HG03280 (cell line): ENCODE results near the gene SLC16A11.
"Not testable (repeated sequence)": the region's sequence is repeated elsewhere in the genome, so short reads cannot be mapped to it uniquely, and the experiment has no call there.

Experiments used
- ATAC-seq: cut with Tn5 transposase; IDR thresholded peaks from one replicate; pipeline ENCODE4 v1.9.1; 2021; ENCODE audit warnings: mild to moderate bottlenecking, moderate library complexity; ENCODE audit not compliant: unreplicated experiment

Gene SLC16A11

DNA sequence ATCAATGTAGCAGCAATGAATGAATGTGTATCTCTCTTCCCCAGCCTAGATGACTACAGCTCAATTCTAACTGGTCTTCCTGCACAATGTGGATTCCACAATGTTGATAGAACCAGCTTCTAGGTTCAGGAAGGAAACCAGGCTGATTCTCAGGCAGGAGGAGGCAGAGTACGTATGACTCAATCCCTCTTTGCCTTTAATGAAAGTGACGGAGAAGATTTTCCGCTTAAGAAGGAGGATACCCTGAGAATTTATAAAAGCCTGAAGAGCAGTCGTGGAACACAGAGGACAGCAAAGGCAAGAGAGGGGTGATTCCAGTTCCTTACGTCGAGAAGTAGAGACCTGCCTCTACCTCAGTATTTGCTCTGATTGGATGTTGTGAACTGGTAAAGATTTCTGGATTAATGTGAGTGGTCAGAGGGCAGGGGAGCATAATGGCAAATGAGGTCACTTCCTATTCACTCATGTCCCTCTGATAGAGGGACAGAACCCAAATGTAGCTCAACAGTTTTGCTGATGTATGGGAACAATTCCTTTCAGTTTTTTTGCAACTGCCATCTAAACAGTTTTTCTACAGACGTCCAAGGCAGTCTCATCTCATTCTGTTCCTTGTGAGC is 15.0 kb upstream of the SLC16A11 start:
- ATAC-seq = no peak

DNA sequence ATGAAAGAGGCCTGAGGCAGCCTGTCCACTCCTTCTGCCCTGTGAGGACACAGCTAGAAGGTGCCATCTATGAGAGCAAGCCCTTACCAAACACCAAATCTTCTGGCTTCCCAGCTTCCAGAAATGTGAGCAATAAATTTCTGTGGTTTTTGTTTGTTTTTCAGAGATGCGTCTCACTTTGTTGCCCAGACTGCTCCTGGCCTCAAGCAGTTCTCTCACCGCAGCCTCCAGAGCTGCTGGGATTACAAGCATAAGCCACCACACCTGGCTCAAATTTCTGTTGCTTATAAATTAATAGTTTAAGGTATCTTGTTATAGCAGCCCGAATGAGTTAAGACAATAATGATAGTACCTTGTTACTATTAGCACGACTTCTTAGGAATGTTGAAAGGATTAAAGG is 12.5 kb upstream of the SLC16A11 start:
- ATAC-seq = no peak

GRCh38 chr17:7050583-7050982 is 6.7 kb upstream of the SLC16A11 start:
- ATAC-seq = not testable (repeated sequence)

DNA sequence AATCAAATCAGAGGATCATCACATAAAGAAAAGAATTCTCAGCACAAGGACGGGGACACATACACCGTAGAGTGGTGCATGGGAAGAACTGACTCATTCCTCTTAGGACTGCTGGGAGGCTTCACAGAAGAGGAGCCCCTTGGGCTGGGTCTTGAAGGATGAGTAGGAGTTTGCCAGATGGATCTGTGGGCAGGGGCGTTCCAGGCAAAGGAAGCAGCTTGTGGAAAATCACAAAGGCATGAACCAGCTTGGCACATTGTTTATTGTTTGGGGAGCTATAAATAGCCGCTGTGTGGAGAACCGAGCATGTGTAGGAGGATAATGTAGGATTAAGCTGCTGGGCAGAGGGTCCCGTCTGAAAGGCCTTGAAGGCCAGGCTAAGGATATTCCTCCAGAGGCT is 5.1 kb upstream of the SLC16A11 start:
- ATAC-seq = no peak

GRCh38 chr17:7047566-7047965 is 3.7 kb upstream of the SLC16A11 start:
- ATAC-seq = no peak

GRCh38 chr17:7046725-7047397 is 3.0 kb upstream of the SLC16A11 start:
- not testable (repeated sequence) for ATAC-seq

GRCh38 chr17:7046127-7046724 is 2.3 kb upstream of the SLC16A11 start:
- ATAC-seq = no peak

DNA sequence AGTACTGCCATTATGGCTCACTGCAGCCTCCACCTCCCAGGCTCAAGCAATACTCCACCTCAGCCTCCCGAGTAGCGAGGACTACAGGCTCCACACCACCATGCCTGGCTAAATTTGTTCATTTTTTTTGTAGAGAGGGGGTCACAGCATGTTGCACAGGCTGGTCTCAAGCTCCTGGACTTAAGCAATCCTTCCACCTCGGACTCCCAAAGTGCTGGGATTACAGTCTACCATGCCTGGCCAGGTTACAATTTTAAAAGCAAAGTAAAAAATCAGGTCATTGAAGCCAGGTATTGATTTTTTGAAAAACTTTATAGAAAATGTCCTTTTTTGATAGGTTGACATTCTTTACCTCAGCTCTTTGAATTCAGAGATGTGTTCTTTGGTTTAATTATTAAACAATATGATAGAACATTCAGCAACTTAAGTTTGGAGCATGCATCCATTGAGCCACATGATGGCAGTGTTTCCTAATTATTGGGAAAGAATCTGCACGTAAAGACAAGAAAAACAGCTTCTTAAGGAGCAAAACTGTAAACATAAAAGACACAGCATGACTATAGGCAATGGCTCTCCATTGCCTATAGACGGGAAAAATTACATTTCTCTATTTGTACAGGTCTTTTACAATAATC is 1.7 kb upstream of the SLC16A11 start:
- no peak for ATAC-seq

GRCh38 chr17:7043182-7043496 is 753 bp downstream of the SLC16A11 start:
- no peak for ATAC-seq

GRCh38 chr17:7042501-7043181 is 1.3 kb downstream of the SLC16A11 start:
- no peak for ATAC-seq

DNA sequence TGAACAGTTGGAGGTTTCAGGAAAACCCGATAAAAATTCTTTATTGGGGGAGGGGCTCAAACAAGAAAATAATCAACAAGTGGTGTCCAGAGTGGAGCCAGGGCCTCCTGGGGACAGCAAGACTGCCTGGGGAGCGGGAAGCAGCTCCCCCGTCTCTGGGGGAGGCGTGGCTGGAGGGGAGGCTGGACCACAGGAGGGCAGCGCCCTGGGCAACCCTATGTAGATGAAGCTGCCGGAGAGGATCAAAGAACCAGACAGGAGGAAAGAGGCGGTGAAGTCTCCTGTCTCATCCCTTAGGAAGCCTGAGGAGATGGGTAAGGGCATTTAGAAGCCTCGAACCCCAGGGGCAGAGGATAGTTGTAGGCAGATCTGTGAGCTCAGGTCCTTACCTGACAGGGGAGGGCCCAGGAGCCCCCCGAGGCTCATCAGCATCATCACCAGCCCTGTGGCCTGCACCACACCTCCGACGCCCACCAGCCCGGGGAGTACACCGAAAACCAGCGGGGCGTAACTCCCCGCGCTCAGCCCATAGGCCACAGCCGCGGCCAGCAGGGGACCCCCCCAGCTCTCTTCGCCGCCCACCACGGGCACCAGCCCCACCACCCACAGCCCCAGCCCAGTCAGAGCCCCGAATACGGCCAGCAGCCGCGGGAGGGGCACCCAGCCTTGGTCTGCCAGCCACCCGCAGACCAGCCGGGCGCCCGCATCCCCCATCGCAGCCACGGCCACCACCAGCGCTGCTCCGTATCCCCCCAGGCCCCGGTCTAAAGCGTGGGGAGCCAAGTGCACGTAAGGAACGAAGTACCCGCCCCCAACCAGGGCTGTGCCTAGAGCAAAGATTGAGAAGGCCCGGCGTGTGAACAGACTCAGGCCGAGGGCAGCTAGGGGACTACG is 2.0 kb downstream of the SLC16A11 start:
- ATAC-seq = no peak

- no peak for ATAC-seq
Measured at GRCh38 chr17:7039832-7040231, 4.1 kb downstream of the SLC16A11 start.

- ATAC-seq = no peak
Measured at GRCh38 chr17:7038025-7038862, 5.6 kb downstream of the SLC16A11 start.

GRCh38 chr17:7035591-7036368 is 8.1 kb downstream of the SLC16A11 start, which contains the start of gene SLC16A13:
TSS of gene SLC16A13 (plus strand) at chr17:7036015. CDS start at chr17:7036383, 368 bp downstream.
- ATAC-seq = peak; percentile 85

DNA sequence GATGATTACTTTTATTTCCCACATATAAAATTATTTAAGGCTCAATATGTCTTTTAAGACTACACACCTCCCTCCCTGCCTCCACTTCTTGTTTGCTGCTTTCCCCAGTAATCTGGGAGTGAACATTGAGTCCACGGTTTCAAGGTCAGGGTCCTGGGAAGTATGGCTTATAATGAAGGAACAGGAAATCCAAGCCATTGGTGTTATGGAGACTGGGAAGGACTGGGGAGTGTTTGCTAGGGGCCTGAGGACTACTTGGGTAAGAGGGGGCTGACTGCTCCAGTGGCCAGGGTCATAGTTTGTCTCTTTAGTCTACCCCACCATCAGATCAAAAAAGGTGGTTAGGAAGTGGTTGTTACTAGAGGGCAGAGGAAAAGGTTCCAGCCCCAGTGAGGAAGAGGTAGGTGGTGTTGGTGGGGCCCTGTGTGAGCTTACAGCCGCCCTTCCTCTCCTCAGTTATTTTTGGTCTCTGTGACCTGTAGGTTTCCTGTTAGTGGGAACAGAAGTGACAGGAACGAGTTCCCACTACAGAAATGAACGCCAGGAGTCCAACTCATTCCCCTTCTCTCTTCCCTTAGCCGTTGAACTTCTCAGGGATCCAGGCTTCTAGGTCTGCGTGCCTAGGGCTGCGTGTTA is 8.8 kb downstream of the SLC16A11 start:
- peak; percentile 12 for ATAC-seq

- no peak for ATAC-seq
Measured at GRCh38 chr17:7029659-7030058, 14.2 kb downstream of the SLC16A11 start.

DNA sequence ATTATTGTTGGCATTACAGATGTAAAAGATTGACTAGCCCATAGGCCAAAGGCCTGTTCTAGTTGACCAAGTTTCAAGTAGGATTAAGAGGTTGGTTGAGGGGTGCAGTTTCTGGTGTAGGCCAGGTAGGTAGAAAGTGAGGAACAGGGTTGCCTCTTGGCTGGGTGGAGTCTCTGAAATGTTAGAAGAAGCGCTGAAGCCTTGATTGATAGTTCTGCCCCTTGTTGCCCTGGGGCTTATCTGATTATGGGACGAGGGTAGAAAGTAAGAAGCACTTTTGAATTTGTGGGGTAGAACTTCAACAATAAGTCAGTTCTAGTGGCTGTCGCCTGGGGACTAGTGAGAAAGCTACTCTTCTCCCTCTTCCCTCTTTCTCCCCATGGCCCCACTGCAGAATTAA is 14.8 kb downstream of the SLC16A11 start:
- ATAC-seq = no peak

DNA sequence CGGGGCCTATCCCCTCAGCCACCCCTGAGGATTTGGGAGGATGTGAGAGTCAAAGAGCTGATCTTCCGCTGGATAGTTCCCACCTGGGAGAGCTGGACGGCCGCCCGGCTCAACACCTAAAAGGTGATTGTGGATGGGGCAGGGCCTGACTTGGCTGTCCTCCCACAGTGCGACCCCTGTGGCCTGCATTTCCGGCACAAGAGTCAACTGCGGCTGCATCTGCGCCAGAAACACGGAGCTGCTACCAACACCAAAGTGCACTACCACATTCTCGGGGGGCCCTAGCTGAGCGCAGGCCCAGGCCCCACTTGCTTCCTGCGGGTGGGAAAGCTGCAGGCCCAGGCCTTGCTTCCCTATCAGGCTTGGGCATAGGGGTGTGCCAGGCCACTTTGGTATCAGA is 16.6 kb downstream of the SLC16A11 start:
- no peak for ATAC-seq
